ENCODE measurements around the gene FBXL7. TPM values are rescaled to one million over a fixed set of nuclear protein-coding genes. Genes with fewer than 3 reads are reported as not detected.

FBXL7 gene
- total and polyA plus RNA-seq, 9 of the 15 experiments (the other 6 are each of a cell fraction or from before 2014, with no cell fraction given): 0.04 to 0.08 TPM; not detected in 7

DNA sequence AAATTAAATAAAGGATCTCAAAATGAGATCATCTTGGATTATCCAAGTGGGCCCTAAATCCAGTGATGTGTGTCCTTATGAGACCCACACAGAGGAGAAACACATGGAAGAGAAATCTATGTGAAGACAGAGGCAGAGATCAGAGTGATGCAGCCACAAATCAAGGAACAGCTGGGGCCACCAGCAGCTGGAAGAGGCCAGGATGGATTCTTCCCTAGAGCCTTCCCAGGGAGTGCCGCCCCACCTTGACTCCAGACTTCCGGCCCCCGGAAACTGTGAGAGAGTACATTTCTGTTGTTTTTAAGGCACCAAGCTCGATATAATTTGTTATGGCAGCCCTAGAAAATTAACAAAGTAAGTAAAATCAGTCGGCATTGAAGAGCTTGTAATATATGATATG is 286.9 kb downstream of the FBXL7 start (continued):
- TF ChIP-seq SRSF3 (IDR thresholded peaks at IDR 0.05; ENCODE audit: insufficient read depth, low read length): no peak
- TF ChIP-seq ARNT (IDR thresholded peaks at IDR 0.05): no peak
- TF ChIP-seq ZNF586 (CRISPR knock-in tag; conservative IDR thresholded peaks at IDR 0.05): no peak
- TF ChIP-seq SMARCA5 (IDR thresholded peaks at IDR 0.05): no peak
- no peak for TF ChIP-seq YY1 (IDR thresholded peaks at IDR 0.05; ENCODE audit: borderline replicate concordance in 1 of 3, control insufficient read depth in 1 of 3, extremely low read depth in 1 of 3, insufficient read depth in 3 of 3, insufficient read length in 1 of 3, insufficient replicate concordance in 2 of 3, low read depth in 1 of 3, low read length in 2 of 3)
- no peak for TF ChIP-seq ZFP91 (CRISPR knock-in tag; IDR thresholded peaks at IDR 0.05)
- no peak for TF ChIP-seq TRIM24 (IDR thresholded peaks at IDR 0.05)
- no peak for TF ChIP-seq HOMEZ (CRISPR knock-in tag; IDR thresholded peaks at IDR 0.05)

DNA sequence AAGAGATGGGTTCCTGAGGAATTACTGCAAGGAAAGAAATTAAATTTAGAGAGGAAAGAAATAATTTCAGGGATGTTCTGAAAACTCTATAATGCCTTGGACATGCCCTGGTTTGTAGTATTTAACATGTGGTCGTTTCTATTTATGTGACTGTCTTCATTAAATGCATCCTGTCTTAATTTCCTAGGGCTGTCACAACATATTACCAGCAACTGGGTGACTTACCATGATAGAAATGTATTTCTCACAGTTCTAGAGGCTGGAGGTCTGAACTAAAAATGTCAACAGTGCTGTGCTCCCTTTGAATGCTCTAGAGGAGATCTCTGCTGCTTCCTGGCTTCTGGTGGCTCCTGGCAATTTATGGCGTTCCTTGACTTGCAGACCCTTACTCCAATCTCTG is 287.7 kb downstream of the FBXL7 start:
- 0% methylated on average over 2 of the region's 2 CpGs for WGBS (ENCODE audit: insufficient coverage, low coverage, missing lambda C conversion rate)
- ATAC-seq (no peak), DNase-seq (ENCODE audit: extremely low read depth in 1 of 4, low spot score in 3 of 4) (no peak), FAIRE-seq (no peak)
- no peaks in the 10 kb centered on the region for H3K36me3 ChIP-seq (ENCODE audit: control insufficient read depth, insufficient read depth, low read length)
- H3K9ac ChIP-seq (ENCODE audit: insufficient read depth in 1 of 2, low read depth in 2 of 2, low read length in 2 of 2): no peak overlapping the region
- no peaks in the 10 kb centered on the region for H3K9me1 ChIP-seq (ENCODE audit: control insufficient read depth, insufficient read depth, low read length)
- H3K27ac ChIP-seq (ENCODE audit: extremely low read depth, low read depth, low read length): no peak overlapping the region
- no peak overlapping the region for H3K4me3 ChIP-seq
- H3K4me1 ChIP-seq (replicated peaks in 1 of 2; ENCODE audit: control insufficient read depth in 2 of 2, insufficient read depth in 2 of 2, low read length in 2 of 2): no peaks in the 10 kb centered on the region
- BruUV-seq (replicated peaks): no TSS peak
- H3K27me3 ChIP-seq (ENCODE audit: control insufficient read depth in 2 of 2, insufficient read depth in 2 of 2, low read length in 2 of 2): no peaks in the 10 kb centered on the region
- H4K20me1 ChIP-seq (replicated peaks; ENCODE audit: control insufficient read depth, insufficient read depth, low read length): no peaks in the 10 kb centered on the region
- in situ Hi-C loops (cut with MboI) (no loop called here), intact Hi-C loops (cut with micrococcal nuclease) (no loop called here)
- no peaks in the 10 kb centered on the region for H3K9me3 ChIP-seq (replicated peaks; ENCODE audit: control insufficient read depth, insufficient read depth, low read depth, low read length)
- no peaks in the 10 kb centered on the region for H3K79me2 ChIP-seq (ENCODE audit: control insufficient read depth, insufficient read depth, low read length)
- ChIA-PET CTCF (ENCODE audit: low intra/inter-chr PET ratio) (no interaction called here), POLR2A (no interaction called here)
- H3K4me2 ChIP-seq (ENCODE audit: insufficient read depth, low read length): no peak overlapping the region
- no peak overlapping the region for H2AFZ ChIP-seq (ENCODE audit: low read depth, low read length)
- no peak for TF ChIP-seq MIER1 (IDR thresholded peaks at IDR 0.05; ENCODE audit: low read depth)
- no peak for TF ChIP-seq CLOCK (CRISPR knock-in tag; IDR thresholded peaks at IDR 0.05; ENCODE audit: borderline replicate concordance)
- TF ChIP-seq CBX2 (IDR thresholded peaks at IDR 0.05; ENCODE audit: insufficient read depth, low read length, poor library complexity, severe bottlenecking): no peak
- TF ChIP-seq NR2F6 (CRISPR knock-in tag; IDR thresholded peaks at IDR 0.05): no peak
- no peak for TF ChIP-seq ZSCAN32 (CRISPR knock-in tag; IDR thresholded peaks at IDR 0.05)
- TF ChIP-seq TAF7 (tag; IDR thresholded peaks at IDR 0.05): no peak

Data from K562 (cell line).